ENCODE data around the gene RTN4.
"Not testable (repeated sequence)": the region's sequence is repeated elsewhere in the genome, so short reads cannot be mapped to it uniquely, and the experiment has no call there.

Gene RTN4

GRCh38 chr2:55011831-55012671, 38.2 kb downstream of the RTN4 start:
- no peak overlapping the region for H3K4me3 ChIP-seq (ENCODE audit: low read depth, low read length)

GRCh38 chr2:55010915-55011314, 39.3 kb downstream of the RTN4 start:
- no peak overlapping the region for H3K4me3 ChIP-seq (ENCODE audit: low read depth, low read length)

GRCh38 chr2:55010149-55010591, 40.1 kb downstream of the RTN4 start:
- H3K4me3 ChIP-seq (ENCODE audit: low read depth, low read length) = no peak overlapping the region

GRCh38 chr2:55009277-55010060, 40.8 kb downstream of the RTN4 start:
- H3K4me3 ChIP-seq (ENCODE audit: low read depth, low read length) = no peak overlapping the region

GRCh38 chr2:55006306-55006705, 43.9 kb downstream of the RTN4 start:
- no peak overlapping the region for H3K4me3 ChIP-seq (ENCODE audit: low read depth, low read length)

- H3K4me3 ChIP-seq (ENCODE audit: low read depth, low read length) = no peak overlapping the region
Observed at GRCh38 chr2:55003706-55004639, 46.3 kb downstream of the RTN4 start.

GRCh38 chr2:55001716-55002115, 48.5 kb downstream of the RTN4 start:
- H3K4me3 ChIP-seq (ENCODE audit: low read depth, low read length) = no peak overlapping the region

GRCh38 chr2:55000341-55000740, 49.9 kb downstream of the RTN4 start:
- H3K4me3 ChIP-seq (ENCODE audit: low read depth, low read length) = no peak overlapping the region

GRCh38 chr2:54999182-54999581, 51.1 kb downstream of the RTN4 start:
- no peak overlapping the region for H3K4me3 ChIP-seq (ENCODE audit: low read depth, low read length)

GRCh38 chr2:54997826-54998225, 52.4 kb downstream of the RTN4 start:
- H3K4me3 ChIP-seq (ENCODE audit: low read depth, low read length) = no peak overlapping the region

GRCh38 chr2:54995553-54995952, 54.7 kb downstream of the RTN4 start:
- no peak overlapping the region for H3K4me3 ChIP-seq (ENCODE audit: low read depth, low read length)

- H3K4me3 ChIP-seq (ENCODE audit: low read depth, low read length) = not testable (repeated sequence)
Observed at GRCh38 chr2:54990694-54991093, 59.6 kb downstream of the RTN4 start.

GRCh38 chr2:54988612-54989011, 61.6 kb downstream of the RTN4 start:
- H3K4me3 ChIP-seq (ENCODE audit: low read depth, low read length) = no peak overlapping the region

- H3K4me3 ChIP-seq (ENCODE audit: low read depth, low read length) = no peak overlapping the region
Observed at GRCh38 chr2:54986264-54986663, 64.0 kb downstream of the RTN4 start.

- H3K4me3 ChIP-seq (ENCODE audit: low read depth, low read length) = no peak overlapping the region
Observed at GRCh38 chr2:54984476-54984875, 65.8 kb downstream of the RTN4 start.

- H3K4me3 ChIP-seq (ENCODE audit: low read depth, low read length) = no peak overlapping the region
Observed at GRCh38 chr2:54983345-54984220, 66.7 kb downstream of the RTN4 start.

- no peak overlapping the region for H3K4me3 ChIP-seq (ENCODE audit: low read depth, low read length)
Observed at GRCh38 chr2:54981385-54981784, 68.9 kb downstream of the RTN4 start.

GRCh38 chr2:54979321-54980044, 70.8 kb downstream of the RTN4 start:
- H3K4me3 ChIP-seq (ENCODE audit: low read depth, low read length) = no peak overlapping the region

- no peak overlapping the region for H3K4me3 ChIP-seq (ENCODE audit: low read depth, low read length)
Observed at GRCh38 chr2:54977149-54977548, 73.1 kb downstream of the RTN4 start.

Measured in iPS-11a (cell line).